Measurements from ENCODE around the gene PXYLP1. TPM values are rescaled to one million over a fixed set of nuclear protein-coding genes. Genes with fewer than 3 reads are reported as not detected.

Gene PXYLP1
- polyA plus RNA-seq, 1 experiment, result 20.0 TPM

- Histone ChIP-seq H3K27ac (ENCODE audit: low read depth, low read length) (no peak overlapping the region), H3K9me3 (ENCODE audit: control insufficient read depth, insufficient read depth, low read length) (no peaks in the 10 kb centered on the region), H3K27me3 (ENCODE audit: control insufficient read depth, insufficient read depth, low read length) (no peaks in the 10 kb centered on the region), H3K4me3 (ENCODE audit: low read depth, low read length) (no peak overlapping the region)
- TF ChIP-seq CTCF (IDR thresholded peaks at IDR 0.05; ENCODE audit: low read depth, low read length), result no peak
- POLR2A ChIA-PET, result no interaction called here
- DNase-seq (ENCODE audit: low read depth, low spot score), result no peak
- CTCF ChIA-PET, result interaction anchor here (1.0 to 5.4 kb wide), 2 partner anchors 8 to 10 kb away, joined by 6 to 32 read pairs; partner anchors contain the start of gene PXYLP1
Measured at GRCh38 chr3:141241616-141242376, 10.2 kb downstream of the PXYLP1 start.

- POLR2A ChIA-PET, result no interaction called here
Measured at GRCh38 chr3:141242377-141243092, 10.9 kb downstream of the PXYLP1 start.

GRCh38 chr3:141243271-141243707 is 11.7 kb downstream of the PXYLP1 start:
- Histone ChIP-seq H3K27ac (ENCODE audit: low read depth, low read length) (no peak overlapping the region), H3K4me3 (ENCODE audit: low read depth, low read length) (no peak overlapping the region), H3K9me3 (ENCODE audit: control insufficient read depth, insufficient read depth, low read length) (no peaks in the 10 kb centered on the region), H3K27me3 (ENCODE audit: control insufficient read depth, insufficient read depth, low read length) (no peaks in the 10 kb centered on the region)
- DNase-seq (ENCODE audit: low read depth, low spot score), result no peak
- TF ChIP-seq CTCF (IDR thresholded peaks at IDR 0.05; ENCODE audit: low read depth, low read length), result no peak
- POLR2A ChIA-PET, result no interaction called here
- CTCF ChIA-PET, result interaction anchor here (0.8 to 5.4 kb wide), 2 partner anchors 11 to 211 kb away, joined by 3 to 32 read pairs; partner anchors contain the start of gene PXYLP1

More at GRCh38 chr3:141242377-141243092, 10.9 kb downstream of the PXYLP1 start:
- DNase-seq (ENCODE audit: low read depth, low spot score), result no peak
- Histone ChIP-seq H3K27ac (ENCODE audit: low read depth, low read length) (no peak overlapping the region), H3K27me3 (ENCODE audit: control insufficient read depth, insufficient read depth, low read length) (no peaks in the 10 kb centered on the region), H3K4me3 (ENCODE audit: low read depth, low read length) (no peak overlapping the region), H3K9me3 (ENCODE audit: control insufficient read depth, insufficient read depth, low read length) (no peaks in the 10 kb centered on the region)
- CTCF ChIA-PET, result interaction anchor here (5.4 kb wide), 1 partner anchor 11 kb away, joined by 32 read pairs; the partner anchor contains the start of gene PXYLP1
- no peak for TF ChIP-seq CTCF (IDR thresholded peaks at IDR 0.05; ENCODE audit: low read depth, low read length)

GRCh38 chr3:141246224-141246957 is 14.8 kb downstream of the PXYLP1 start:
- POLR2A ChIA-PET, result interaction anchor here (0.6 kb wide), 1 partner anchor 578 kb away, joined by 8 read pairs; no protein-coding TSS in a partner anchor
- no peak overlapping the region for H3K27ac ChIP-seq (ENCODE audit: low read depth, low read length)
- H3K4me3 ChIP-seq (ENCODE audit: low read depth, low read length), result no peak overlapping the region
- CTCF ChIA-PET, result interaction anchor here (6.5 kb wide), 1 partner anchor 14 kb away, joined by 56 read pairs; the partner anchor contains the start of gene PXYLP1
- no peaks in the 10 kb centered on the region for H3K9me3 ChIP-seq (ENCODE audit: control insufficient read depth, insufficient read depth, low read length)
- no peaks in the 10 kb centered on the region for H3K27me3 ChIP-seq (ENCODE audit: control insufficient read depth, insufficient read depth, low read length)
- DNase-seq (ENCODE audit: low read depth, low spot score), result no peak
- no peak for TF ChIP-seq CTCF (IDR thresholded peaks at IDR 0.05; ENCODE audit: low read depth, low read length)

Measured in AG04450 (cell line).